Erythroblast (primary cell): ENCODE data around the gene EIF4G3.

ENCODE experiments used
- DNase-seq, 2 experiments: peaks; one replicate each; lab custom pipeline; 2025; lab: John Stamatoyannopoulos, UW
- GATA1 ChIP-seq: IDR thresholded peaks from 2 replicates; pipeline ENCODE4 v1.6.1; 2011; ENCODE audit warnings: low read depth, mild to moderate bottlenecking, control low read depth, low read length, moderate library complexity
- POLR2A ChIP-seq: IDR thresholded peaks from 2 replicates; pipeline ENCODE4 v1.6.1; 2011; ENCODE audit warnings: mild to moderate bottlenecking, low read length

Gene EIF4G3

GRCh38 chr1:20899154-20899972, 277.3 kb downstream of the EIF4G3 start:
- no peak for TF ChIP-seq POLR2A
- TF ChIP-seq GATA1, result no peak

GRCh38 chr1:20896826-20897225, 279.9 kb downstream of the EIF4G3 start:
- TF ChIP-seq GATA1, result no peak
- TF ChIP-seq POLR2A, result no peak
- DNase-seq, result no peak

More at GRCh38 chr1:20899154-20899972, 277.3 kb downstream of the EIF4G3 start:
- no peak for DNase-seq

GRCh38 chr1:20893931-20894330, 282.8 kb downstream of the EIF4G3 start:
- no peak for DNase-seq
- TF ChIP-seq POLR2A (no peak), GATA1 (no peak)

GRCh38 chr1:20891091-20891490, 285.6 kb downstream of the EIF4G3 start:
- DNase-seq, result no peak
- TF ChIP-seq POLR2A (no peak), GATA1 (no peak)

GRCh38 chr1:20887246-20887645, 289.5 kb downstream of the EIF4G3 start:
- no peak for TF ChIP-seq GATA1
- DNase-seq, result no peak

GRCh38 chr1:20885121-20885520, 291.6 kb downstream of the EIF4G3 start:
- TF ChIP-seq POLR2A (no peak), GATA1 (no peak)
- no peak for DNase-seq

- DNase-seq, result no peak
These were observed 292.2 kb downstream of the EIF4G3 start for GRCh38 chr1:20884513-20884912.

GRCh38 chr1:20883766-20884165, 292.9 kb downstream of the EIF4G3 start:
- TF ChIP-seq GATA1 (no peak), POLR2A (no peak)
- no peak for DNase-seq

More at GRCh38 chr1:20884513-20884912, 292.2 kb downstream of the EIF4G3 start:
- TF ChIP-seq POLR2A, result no peak

GRCh38 chr1:20882837-20883236, 293.9 kb downstream of the EIF4G3 start:
- TF ChIP-seq GATA1, result no peak
- TF ChIP-seq POLR2A, result no peak
- no peak for DNase-seq

GRCh38 chr1:20878799-20879198, 297.9 kb downstream of the EIF4G3 start:
- TF ChIP-seq POLR2A, result no peak
- TF ChIP-seq GATA1, result no peak
- no peak for DNase-seq

GRCh38 chr1:20875198-20875973, 301.3 kb downstream of the EIF4G3 start:
- no peak for TF ChIP-seq GATA1
- DNase-seq, result no peak

- DNase-seq, result no peak
- TF ChIP-seq POLR2A (no peak), GATA1 (no peak)
These were observed 303.4 kb downstream of the EIF4G3 start for GRCh38 chr1:20873311-20873710.

GRCh38 chr1:20871419-20871818, 305.3 kb downstream of the EIF4G3 start:
- TF ChIP-seq POLR2A (no peak), GATA1 (no peak)
- no peak for DNase-seq

- no peak for DNase-seq
- TF ChIP-seq POLR2A, result no peak
- TF ChIP-seq GATA1, result no peak
These were observed 306.0 kb downstream of the EIF4G3 start for GRCh38 chr1:20870718-20871117.
